Adrenal gland (tissue), 12 donors: ENCODE results near the gene MAPK11. TPM values are rescaled to one million over a fixed set of nuclear protein-coding genes. Genes with fewer than 3 reads are reported as not detected.

Experiments
- DNase-seq, 7 donors: peaks; one replicate each; pipeline ENCODE4 v3.0.0-alpha.2; 2019 to 2020
- H3K27ac ChIP-seq, 5 donors: fragments of 200-600 bp; sonication (generic) in 4 of 5; 1 replicate in 3 of 5; 2 replicates in 2 of 5; pipeline versions ENCODE4 v1.5.1 to v1.8.0; 2016 to 2020; ENCODE audit warnings: mild to moderate bottlenecking in 1 of 5
- H3K27me3 ChIP-seq: fragments of 200-600 bp; 2 replicates; pipeline ENCODE4 v1.8.0; 2021
- H3K36me3 ChIP-seq, 2 donors: fragments of 200-600 bp; replicated peaks in 1 of 2; 1 replicate in 1 of 2; 2 replicates in 1 of 2; pipeline versions ENCODE4 v1.5.1 to v1.8.0; 2018 to 2022
- H3K4me1 ChIP-seq, 2 donors: fragments of 200-600 bp; replicated peaks in 1 of 2; 1 replicate in 1 of 2; 2 replicates in 1 of 2; pipeline versions ENCODE4 v1.5.1 to v1.8.0; 2018 to 2021
- H3K4me3 ChIP-seq, 4 donors: fragments of 200-600 bp; sonication (generic) in 3 of 4; one replicate each; pipeline ENCODE4 v1.5.1; 2016 to 2018
- H3K9me3 ChIP-seq, 3 donors: fragments of 200-600 bp; sonication (generic) in 1 of 3; replicated peaks in 1 of 3; 1 replicate in 2 of 3; 2 replicates in 1 of 3; pipeline versions ENCODE4 v1.5.1 to v1.8.0; 2016 to 2021
- POLR2A ChIP-seq, 2 donors: fragments of 450-650 bp; IDR thresholded peaks; one replicate each; pipeline ENCODE4 v1.6.1; 2017; ENCODE audit warnings: antibody characterized with exemption in 2 of 2, mild to moderate bottlenecking in 2 of 2, moderate library complexity in 1 of 2
- WGBS, 4 donors: extraction: QIAGEN DNeasy Blood & Tissue Kit in 2 of 4; methylation state at CpG; one replicate each; pipeline versions ENCODE4 v1.1.5 to v1.1.7; 2013 to 2017; 5-methylcytosine and 5-hydroxymethylcytosine counted together
- intact Hi-C, 2 donors: fragments of 100-400 bp; cut with DNase I; formaldehyde crosslinking; loops; one replicate each; pipeline versions ENCODE4 v1.14.1 to v1.15.0; 2022 to 2023
- polyA plus RNA-seq, 3 donors: library from polyadenylated mRNA; stranded (reverse); fragments of 200-250 nt in 2 of 3; fragments of 350-450 nt in 1 of 3; fragmentation: Illumina TruSeq in 1 of 3; extraction: RNeasy Lipid Tissue Mini Kit (QIAGEN cat#74804) in 1 of 3; gene quantifications; one replicate each; pipeline ENCODE4 v1.2.3, GENCODE V29; 2013 to 2014
- total RNA-seq, 9 donors: library from RNA; depleted of rRNA in 4 of 9; stranded (reverse); fragments of >200 nt in 4 of 9; fragments of 120-200 nt in 1 of 9; fragmentation: NEBNext Ultra II Directional in 1 of 9; extraction: Animal tissue kit (Norgen Biotek cat#: 25700) in 1 of 9; gene quantifications; one replicate each; pipeline versions ENCODE4 v1.1.0 to v1.2.4, GENCODE V29; 2013 to 2023
- TF ChIP-seq, protein P1 (sequence below), 6 experiments: fragments of 450-650 bp in 4 of 6; fragments of 200-600 bp in 2 of 6; sonication (generic) in 1 of 6; IDR thresholded peaks; 1 replicate in 5 of 6; 2 replicates in 1 of 6; pipeline versions ENCODE4 v1.5.1 to v1.8.0; 2016 to 2021; ENCODE audit warnings: antibody characterized with exemption in 6 of 6, mild to moderate bottlenecking in 2 of 6, moderate library complexity in 1 of 6
- donor health status: healthy with polysubstance abuse.
- donor health status: Bipolar disorder and iron deficiency.
- donor health status: DM: yes; HTN: yes; CAD: no.
- donor health status: DM: no; HTN: no; CAD: no.
- donor health status: DM: no; HTN: no; CAD: no.
- donor health status: DM: yes; HTN: yes; CAD: no.

MAPK11 gene
- total and polyA plus RNA-seq, 12 donors: 2.0 to 29.5 (median 6.7) TPM

DNA sequence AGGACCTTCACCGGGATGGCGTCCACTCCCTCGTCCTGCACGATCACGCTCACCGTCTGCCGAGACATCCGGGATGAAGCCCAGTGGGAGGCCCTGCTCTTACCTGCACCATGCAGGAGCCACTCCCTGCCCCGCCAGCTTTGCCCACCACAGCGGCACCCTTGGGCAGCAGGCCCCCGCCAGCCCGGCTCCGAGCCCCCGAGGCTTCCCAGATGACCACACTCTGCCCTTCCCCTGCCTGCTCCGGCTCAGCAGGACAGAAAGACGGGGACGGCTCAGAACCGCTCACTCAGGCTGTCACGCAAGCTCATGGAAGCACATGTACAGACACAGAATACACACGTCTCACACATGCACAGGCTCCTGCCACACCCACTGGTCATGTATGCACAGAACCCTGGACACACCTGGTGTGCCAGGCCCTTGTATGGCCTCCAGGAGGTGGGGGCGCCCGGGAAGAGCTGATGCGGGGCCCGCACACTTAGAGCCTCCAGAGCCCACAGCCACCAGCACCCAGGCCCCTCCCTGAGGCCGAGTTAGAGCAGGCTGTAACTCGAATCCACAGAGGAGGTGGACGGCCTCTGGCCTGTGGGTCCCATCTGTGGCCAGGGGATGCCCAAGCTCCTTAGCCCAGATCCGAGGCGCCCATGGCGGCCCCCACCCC, 8.9 kb upstream of the MAPK11 start:
- TF ChIP-seq, protein P1, sequence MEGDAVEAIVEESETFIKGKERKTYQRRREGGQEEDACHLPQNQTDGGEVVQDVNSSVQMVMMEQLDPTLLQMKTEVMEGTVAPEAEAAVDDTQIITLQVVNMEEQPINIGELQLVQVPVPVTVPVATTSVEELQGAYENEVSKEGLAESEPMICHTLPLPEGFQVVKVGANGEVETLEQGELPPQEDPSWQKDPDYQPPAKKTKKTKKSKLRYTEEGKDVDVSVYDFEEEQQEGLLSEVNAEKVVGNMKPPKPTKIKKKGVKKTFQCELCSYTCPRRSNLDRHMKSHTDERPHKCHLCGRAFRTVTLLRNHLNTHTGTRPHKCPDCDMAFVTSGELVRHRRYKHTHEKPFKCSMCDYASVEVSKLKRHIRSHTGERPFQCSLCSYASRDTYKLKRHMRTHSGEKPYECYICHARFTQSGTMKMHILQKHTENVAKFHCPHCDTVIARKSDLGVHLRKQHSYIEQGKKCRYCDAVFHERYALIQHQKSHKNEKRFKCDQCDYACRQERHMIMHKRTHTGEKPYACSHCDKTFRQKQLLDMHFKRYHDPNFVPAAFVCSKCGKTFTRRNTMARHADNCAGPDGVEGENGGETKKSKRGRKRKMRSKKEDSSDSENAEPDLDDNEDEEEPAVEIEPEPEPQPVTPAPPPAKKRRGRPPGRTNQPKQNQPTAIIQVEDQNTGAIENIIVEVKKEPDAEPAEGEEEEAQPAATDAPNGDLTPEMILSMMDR (IDR thresholded peaks at IDR 0.05): no peak
- TF ChIP-seq POLR2A (IDR thresholded peaks at IDR 0.05): no peak
- WGBS, 4 donors: 91 to 95% (median 92%) methylated on average over 22 to 30 of the region's 30 CpGs
- H3K27me3 ChIP-seq: no peaks in the 10 kb centered on the region
- intact Hi-C loops: loop anchor here (5.0 kb wide), 1 partner anchor 48 kb away; the partner anchor contains the start of gene DENND6B (in 2 of the 2)
- no peak overlapping the region for H3K27ac ChIP-seq
- H3K9me3 ChIP-seq: no peaks in the 10 kb centered on the region
- peaks cover 10 to 12% of the 10 kb centered on the region in 2 donors for H3K4me1 ChIP-seq
- no peak for DNase-seq
- H3K36me3 ChIP-seq: peaks cover 0 to 87% of the 10 kb centered on the region in 2 donors
- no peak overlapping the region for H3K4me3 ChIP-seq

DNA sequence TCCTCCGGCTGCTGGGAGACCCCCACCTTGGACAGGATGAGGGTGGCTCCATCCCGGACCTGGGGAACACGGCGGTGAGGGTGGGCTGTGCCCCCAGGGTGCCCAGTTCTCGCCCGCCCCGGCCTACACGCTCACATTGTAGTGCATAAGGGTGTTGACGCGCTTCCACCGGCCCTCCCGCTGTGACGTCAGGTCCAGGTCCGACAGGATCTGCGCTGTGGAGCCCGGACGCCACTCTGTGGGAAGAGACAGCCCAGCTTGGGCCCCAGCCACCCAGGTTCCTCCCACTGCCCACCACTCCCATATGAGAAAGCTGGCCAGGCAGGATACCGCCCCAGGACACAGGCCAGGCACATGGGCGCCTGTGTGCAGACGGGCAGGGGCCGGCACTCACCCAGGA, 8.3 kb upstream of the MAPK11 start:
- no peak overlapping the region for H3K27ac ChIP-seq
- TF ChIP-seq POLR2A (IDR thresholded peaks at IDR 0.05): no peak
- TF ChIP-seq, protein P1 (IDR thresholded peaks at IDR 0.05): no peak
- H3K4me3 ChIP-seq: no peak overlapping the region
- no peaks in the 10 kb centered on the region for H3K27me3 ChIP-seq
- H3K36me3 ChIP-seq: peaks cover 0 to 82% of the 10 kb centered on the region in 2 donors
- peaks cover 10 to 18% of the 10 kb centered on the region in 2 donors for H3K4me1 ChIP-seq
- no peaks in the 10 kb centered on the region for H3K9me3 ChIP-seq
- WGBS, 4 donors: 93 to 97% (median 94%) methylated on average over 12 to 21 of the region's 21 CpGs; no CpG with 5 or more reads in 1 of the 4 donors
- intact Hi-C loops: loop anchor here (5.0 kb wide), 1 partner anchor 49 kb away; the partner anchor contains the start of gene DENND6B (in 2 of the 2)
- no peak for DNase-seq

GRCh38 chr22:50277761-50278160, 7.6 kb upstream of the MAPK11 start:
- TF ChIP-seq POLR2A (IDR thresholded peaks at IDR 0.05): no peak
- TF ChIP-seq, protein P1 (IDR thresholded peaks at IDR 0.05): no peak
- Histone ChIP-seq H3K4me1 (peaks cover 8 to 14% of the 10 kb centered on the region in 2 donors), H3K36me3 (peaks cover 0 to 75% of the 10 kb centered on the region in 2 donors), H3K9me3 (no peaks in the 10 kb centered on the region), H3K4me3 (no peak overlapping the region), H3K27ac (no peak overlapping the region), H3K27me3 (no peaks in the 10 kb centered on the region)
- intact Hi-C loops: loop anchor here (5.0 kb wide), 1 partner anchor 50 kb away; the partner anchor contains the start of gene DENND6B (in 2 of the 2)
- 81 to 86% (median 83%) methylated on average over 11 to 25 of the region's 25 CpGs for WGBS, 4 donors
- no peak for DNase-seq

GRCh38 chr22:50276143-50276542, 6.0 kb upstream of the MAPK11 start:
- H3K27ac ChIP-seq: peak overlapping the region in 2 of 5 donors; percentile 30 to 39
- intact Hi-C loops: loop anchor here (5.0 kb wide), 1 partner anchor 51 kb away; the partner anchor contains the start of gene DENND6B (in 2 of the 2)

More at GRCh38 chr22:50276143-50276542, 6.0 kb upstream of the MAPK11 start:
- 29 to 49% (median 36%) methylated on average over 15 to 25 of the region's 25 CpGs for WGBS, 4 donors
- TF ChIP-seq, protein P1 (IDR thresholded peaks at IDR 0.05): peak; percentile 9 to 67 (median 32)
- no peak for TF ChIP-seq POLR2A (IDR thresholded peaks at IDR 0.05)
- no peaks in the 10 kb centered on the region for H3K9me3 ChIP-seq
- no peak overlapping the region for H3K4me3 ChIP-seq
- H3K4me1 ChIP-seq: peaks cover 8 to 17% of the 10 kb centered on the region in 2 donors
- H3K27me3 ChIP-seq: no peaks in the 10 kb centered on the region
- peaks cover 0 to 59% of the 10 kb centered on the region in 2 donors for H3K36me3 ChIP-seq
- peak; percentile 77 to 89 (median 84) for DNase-seq
